Left renal cortex interstitium (tissue), 4 donors: ENCODE measurements around the gene CNNM1. TPM values are rescaled to one million over a fixed set of nuclear protein-coding genes. Genes with fewer than 3 reads are reported as not detected.

ENCODE experiments used
- DNase-seq, 4 donors: peaks; one replicate each; pipeline ENCODE4 v3.0.0-alpha.2; 2013; ENCODE audit warnings: low read depth in 4 of 4, low spot score in 2 of 4, missing footprints in 1 of 4
- polyA plus RNA-seq, 4 donors: library from polyadenylated mRNA; unstranded; fragments of 120-200 nt; gene quantifications; one replicate each; pipeline ENCODE4 v1.2.1, GENCODE V29; 2013; ENCODE audit not compliant: insufficient read length in 4 of 4

CNNM1 gene
- polyA plus RNA-seq, 4 donors: 1.3 to 2.1 (median 1.8) TPM

DNA sequence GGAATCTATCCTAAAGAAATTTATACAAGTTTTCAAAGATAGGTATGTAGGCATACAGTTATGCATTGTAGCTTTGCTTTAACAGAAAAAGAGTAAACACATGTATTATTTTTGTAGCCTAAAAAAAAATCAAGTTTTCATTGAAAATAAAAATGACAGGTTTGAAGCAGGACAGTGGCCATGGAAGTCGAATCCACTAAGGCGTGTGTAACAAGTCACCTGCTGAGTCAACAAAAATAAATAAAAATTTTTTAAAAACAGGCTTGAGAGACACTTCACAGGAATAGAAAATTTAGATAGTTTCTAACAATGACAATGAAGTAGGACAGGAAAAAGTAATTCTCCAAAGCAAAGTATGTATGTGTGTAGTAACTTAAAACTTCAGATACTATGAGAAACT is 109.7 kb downstream of the CNNM1 start:
- DNase-seq: no peak

DNA sequence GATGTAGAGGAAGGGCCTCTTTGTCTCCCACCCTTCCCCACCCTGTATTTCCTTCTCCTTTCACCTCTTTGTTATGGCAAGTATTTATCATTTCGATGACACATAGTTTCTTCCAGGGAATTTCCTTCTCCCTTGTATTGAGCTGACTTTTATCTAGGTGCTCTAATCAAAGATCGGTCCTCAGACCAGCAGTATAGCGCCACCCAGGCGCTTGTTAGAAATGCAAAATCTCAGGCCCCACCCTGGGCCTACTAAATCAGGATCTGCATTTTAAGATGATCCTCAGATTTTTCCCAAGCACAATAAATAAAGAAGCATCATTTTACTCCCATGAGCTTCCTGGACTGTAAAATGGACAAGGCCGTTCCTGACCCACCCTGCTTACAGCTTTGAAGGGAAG is 113.2 kb downstream of the CNNM1 start:
- no peak for DNase-seq

DNA sequence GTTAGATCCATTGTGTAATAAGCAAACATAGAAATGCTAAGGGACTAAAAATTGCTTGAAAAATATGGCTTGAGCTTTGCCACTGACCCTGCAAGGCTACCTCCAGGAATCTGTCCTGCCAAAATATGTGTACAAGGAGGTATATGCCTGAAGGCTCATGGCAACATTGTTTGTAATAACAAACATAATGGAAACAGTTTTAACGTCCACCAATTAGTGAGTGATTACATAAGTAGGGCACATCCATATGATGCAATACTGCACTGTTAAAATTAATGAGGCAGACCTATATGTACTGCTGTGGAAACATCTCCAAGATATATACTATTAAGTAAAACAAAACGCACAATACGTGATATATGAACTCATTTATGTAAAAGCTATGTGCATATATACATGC is 114.3 kb downstream of the CNNM1 start:
- no peak for DNase-seq

Other genes starting within 250 kb of the CNNM1 start
- 1 to 10 TPM in 3 of 4 donors, under 1 TPM in 1; 0.98 to 1.8 (median 1.3) TPM for gene HPSE2, start 93.5 kb upstream of the CNNM1 start, polyA plus RNA-seq
- 10 to 100 TPM; 73.5 to 92.3 (median 84.3) TPM for gene GOT1, start 101.3 kb downstream of the CNNM1 start, polyA plus RNA-seq
- gene NKX2-3, start 203.6 kb downstream of the CNNM1 start, polyA plus RNA-seq: not detected